PFSK-1 (cell line): ENCODE data around the gene MAMDC4.

Experiments used
- FOXP2 ChIP-seq: optimal IDR thresholded peaks from 2 replicates; pipeline ENCODE3; 2011; ENCODE audit warnings: borderline replicate concordance, control low read depth, inconsistent platforms; ENCODE audit not compliant: insufficient read depth; ENCODE audit errors: extremely low read length, extremely low read depth
- POLR2AphosphoS5 ChIP-seq: IDR thresholded peaks from 2 replicates; pipeline ENCODE4 v1.6.1; 2012; ENCODE audit warnings: low read depth, mild to moderate bottlenecking, control low read depth, low read length, moderate library complexity
- REST ChIP-seq, 2 experiments: IDR thresholded peaks; 2 replicates each; pipeline versions ENCODE4 v1.6.1 to v1.8.0; 2011 to 2012; ENCODE audit warnings: low read depth in 2 of 2, low read length in 2 of 2, control low read depth in 1 of 2, inconsistent platforms in 1 of 2, mild to moderate bottlenecking in 1 of 2, moderate library complexity in 1 of 2; ENCODE audit not compliant: insufficient read depth in 1 of 2
- SIN3A ChIP-seq: IDR thresholded peaks from 2 replicates; pipeline ENCODE4 v1.6.1; 2012; ENCODE audit warnings: mild to moderate bottlenecking, low read length, moderate library complexity, borderline replicate concordance; ENCODE audit not compliant: insufficient read depth
- TAF1 ChIP-seq: IDR thresholded peaks from 2 replicates; pipeline ENCODE4 v1.6.1; 2012; ENCODE audit warnings: low read length, control low read depth, borderline replicate concordance; ENCODE audit not compliant: insufficient read depth

DNA sequence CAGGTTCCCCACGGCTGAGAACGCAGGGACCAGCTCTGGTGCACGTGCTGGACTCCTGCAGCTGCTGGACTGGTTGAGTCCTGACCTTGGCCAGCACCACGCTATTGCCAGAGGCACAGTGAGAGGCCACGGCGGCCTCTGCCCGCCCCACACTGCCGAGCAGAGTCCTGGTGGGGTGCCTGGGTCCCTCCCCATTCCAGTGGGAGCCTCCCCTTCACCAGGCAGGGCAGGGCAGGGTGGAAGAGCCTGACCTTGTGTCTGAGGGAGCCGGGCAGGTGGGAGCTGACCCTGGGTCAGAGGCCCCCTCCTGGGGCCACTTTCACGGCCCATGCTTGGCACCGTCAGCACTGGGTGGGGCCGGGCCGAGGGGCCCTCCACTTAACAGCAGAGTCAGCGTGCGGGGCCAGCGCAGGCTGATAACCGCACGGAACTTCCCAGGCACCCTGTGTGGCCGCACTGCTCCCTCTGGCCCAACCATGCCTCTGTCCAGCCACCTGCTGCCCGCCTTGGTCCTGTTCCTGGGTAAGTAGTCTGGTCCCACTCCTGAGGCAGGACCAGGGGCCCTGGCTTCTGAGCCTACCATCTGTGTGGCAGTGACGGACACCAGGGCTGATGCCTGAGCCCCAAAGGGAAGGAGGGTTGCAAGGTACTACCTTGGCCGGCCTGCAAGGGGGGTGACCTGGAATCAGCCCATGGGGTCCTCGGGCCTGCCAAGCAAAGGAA lies at the start of gene MAMDC4:
- TF ChIP-seq POLR2AphosphoS5 (no peak), REST (IDR thresholded peaks at IDR 0.05; ENCODE audit: insufficient read depth in 1 of 2, low read depth in 2 of 2, low read length in 2 of 2) (no peak), TAF1 (no peak), SIN3A (no peak), FOXP2 (no peak)
